NK-92 treated with Interleukin-12 subunit alpha and Interleukin-12 subunit beta, amount 100 ng/mL, for 24 hours (cell line): ENCODE results near the gene DAPK1.
"Not testable (repeated sequence)": the region's sequence is repeated elsewhere in the genome, so short reads cannot be mapped to it uniquely, and the experiment has no call there.

Experiments used
- DNase-seq: peaks from one replicate; lab custom pipeline; 2025; lab: John Stamatoyannopoulos, UW

DAPK1 gene

GRCh38 chr9:87742813-87743428 is 245.3 kb downstream of the DAPK1 start:
- DNase-seq, result no peak

GRCh38 chr9:87744247-87744646 is 246.6 kb downstream of the DAPK1 start:
- DNase-seq, result not testable (repeated sequence)

GRCh38 chr9:87746186-87746585 is 248.5 kb downstream of the DAPK1 start:
- DNase-seq, result no peak

- no peak for DNase-seq
These were observed 251.2 kb downstream of the DAPK1 start for GRCh38 chr9:87748881-87749280.

- DNase-seq, result no peak
These were observed 251.8 kb downstream of the DAPK1 start for GRCh38 chr9:87749335-87750035.

- no peak for DNase-seq
These were observed 253.1 kb downstream of the DAPK1 start for GRCh38 chr9:87750726-87751125.

GRCh38 chr9:87751423-87751822 is 253.8 kb downstream of the DAPK1 start:
- no peak for DNase-seq

GRCh38 chr9:87751868-87752267 is 254.2 kb downstream of the DAPK1 start:
- no peak for DNase-seq

- no peak for DNase-seq
These were observed 255.6 kb downstream of the DAPK1 start for GRCh38 chr9:87753313-87753712.
